ENCODE data around the gene MPZL2. TPM values are rescaled to one million over a fixed set of nuclear protein-coding genes. Genes with fewer than 3 reads are reported as not detected.

MPZL2 gene
- total RNA-seq, 1 experiment from 2014 or later = 51.5 TPM

GRCh38 chr11:118282606-118283005, 18.5 kb upstream of the MPZL2 start:
- TF ChIP-seq EZH2phosphoT487 (IDR thresholded peaks at IDR 0.05; ENCODE audit: borderline replicate concordance, low read length) = no peak
- no peak for TF ChIP-seq EZH2 (IDR thresholded peaks at IDR 0.05; ENCODE audit: low read length, unreplicated experiment)
- no peak for TF ChIP-seq CTCF (conservative IDR thresholded peaks at IDR 0.05; ENCODE audit: low read depth, low read length)
- Histone ChIP-seq H3K36me3 (ENCODE audit: low read depth, low read length) (no peaks in the 10 kb centered on the region), H3K4me1 (ENCODE audit: insufficient read depth, low read length) (peaks cover 20% of the 10 kb centered on the region), H3F3A (ENCODE audit: low read length, unreplicated experiment) (no peaks in the 10 kb centered on the region), H3K4me3 (ENCODE audit: low read length) (no peak overlapping the region), H3K9me3 (ENCODE audit: low read length) (no peaks in the 10 kb centered on the region), H4K20me1 (ENCODE audit: low read length) (no peaks in the 10 kb centered on the region), H3K9ac (ENCODE audit: low read length) (no peak overlapping the region), H2AFZ (ENCODE audit: low read length) (no peak overlapping the region), H3K27ac (ENCODE audit: low read length) (no peak overlapping the region), H3K79me2 (ENCODE audit: low read length) (no peaks in the 10 kb centered on the region), H3K4me2 (ENCODE audit: low read length) (no peak overlapping the region), H3K9me2 (replicated peaks; ENCODE audit: low read length) (no peaks in the 10 kb centered on the region), H3K27me3 (ENCODE audit: low read length) (no peaks in the 10 kb centered on the region)
- intact Hi-C loops (cut with micrococcal nuclease) = no loop called here
- ChIA-PET CTCF (no interaction called here), POLR2A (ENCODE audit: unreplicated experiment) (no interaction called here)
- ATAC-seq (no peak), DNase-seq (no peak)
- no TSS peak for BruUV-seq (replicated peaks)

- Histone ChIP-seq H3F3A (ENCODE audit: low read length, unreplicated experiment) (no peaks in the 10 kb centered on the region), H3K79me2 (ENCODE audit: low read length) (no peaks in the 10 kb centered on the region), H3K36me3 (ENCODE audit: low read depth, low read length) (no peaks in the 10 kb centered on the region), H3K9me3 (ENCODE audit: low read length) (no peaks in the 10 kb centered on the region), H3K9me2 (replicated peaks; ENCODE audit: low read length) (no peaks in the 10 kb centered on the region), H3K4me1 (ENCODE audit: insufficient read depth, low read length) (peaks cover 21% of the 10 kb centered on the region), H3K27ac (ENCODE audit: low read length) (no peak overlapping the region), H3K4me3 (ENCODE audit: low read length) (no peak overlapping the region), H2AFZ (ENCODE audit: low read length) (no peak overlapping the region), H3K4me2 (ENCODE audit: low read length) (no peak overlapping the region), H3K9ac (ENCODE audit: low read length) (no peak overlapping the region), H4K20me1 (ENCODE audit: low read length) (no peaks in the 10 kb centered on the region), H3K27me3 (ENCODE audit: low read length) (no peaks in the 10 kb centered on the region)
- intact Hi-C loops (cut with micrococcal nuclease) = no loop called here
- ChIA-PET POLR2A (ENCODE audit: unreplicated experiment) (no interaction called here), CTCF (no interaction called here)
- TF ChIP-seq EZH2 (IDR thresholded peaks at IDR 0.05; ENCODE audit: low read length, unreplicated experiment) = no peak
- no peak for TF ChIP-seq CTCF (conservative IDR thresholded peaks at IDR 0.05; ENCODE audit: low read depth, low read length)
- TF ChIP-seq EZH2phosphoT487 (IDR thresholded peaks at IDR 0.05; ENCODE audit: borderline replicate concordance, low read length) = no peak
- ATAC-seq (no peak), DNase-seq (no peak)
- BruUV-seq (replicated peaks) = no TSS peak
These were observed 17.2 kb upstream of the MPZL2 start for GRCh38 chr11:118281284-118281683.

GRCh38 chr11:118277312-118277711, 13.2 kb upstream of the MPZL2 start:
- Histone ChIP-seq H3K9ac (ENCODE audit: low read length) (peak overlapping the region; percentile 7), H2AFZ (ENCODE audit: low read length) (peak overlapping the region; percentile 30), H3K27ac (ENCODE audit: low read length) (peak overlapping the region; percentile 66), H3K4me2 (ENCODE audit: low read length) (peak overlapping the region; percentile 74), H3K9me3 (ENCODE audit: low read length) (no peaks in the 10 kb centered on the region), H3K9me2 (replicated peaks; ENCODE audit: low read length) (no peaks in the 10 kb centered on the region), H3K27me3 (ENCODE audit: low read length) (no peaks in the 10 kb centered on the region), H3K36me3 (ENCODE audit: low read depth, low read length) (no peaks in the 10 kb centered on the region), H3K79me2 (ENCODE audit: low read length) (no peaks in the 10 kb centered on the region), H3F3A (ENCODE audit: low read length, unreplicated experiment) (no peaks in the 10 kb centered on the region), H3K4me1 (ENCODE audit: insufficient read depth, low read length) (peaks cover 43% of the 10 kb centered on the region), H4K20me1 (ENCODE audit: low read length) (no peaks in the 10 kb centered on the region), H3K4me3 (ENCODE audit: low read length) (peak overlapping the region; percentile 3; the same call in 1 of the 2 replicates)
- DNase-seq (peak; percentile 93), ATAC-seq (peak; percentile 95)
- CTCF ChIA-PET = interaction anchor here (0.7 to 1.4 kb wide), 3 partner anchors 14 to 79 kb away, joined by 5 to 7 read pairs (median 7); partner anchors contain the start of gene MPZL3
- intact Hi-C loops (cut with micrococcal nuclease) = no loop called here
- TF ChIP-seq CTCF (conservative IDR thresholded peaks at IDR 0.05; ENCODE audit: low read depth, low read length) (no peak), EZH2 (IDR thresholded peaks at IDR 0.05; ENCODE audit: low read length, unreplicated experiment) (no peak), EZH2phosphoT487 (IDR thresholded peaks at IDR 0.05; ENCODE audit: borderline replicate concordance, low read length) (no peak)
- no TSS peak for BruUV-seq (replicated peaks)
- POLR2A ChIA-PET (ENCODE audit: unreplicated experiment) = interaction anchor here (0.7 to 1.0 kb wide), 2 partner anchors 23 kb away, joined by 4 to 9 read pairs; no protein-coding TSS in a partner anchor
